ENCODE results near the gene EVX2.

DNA sequence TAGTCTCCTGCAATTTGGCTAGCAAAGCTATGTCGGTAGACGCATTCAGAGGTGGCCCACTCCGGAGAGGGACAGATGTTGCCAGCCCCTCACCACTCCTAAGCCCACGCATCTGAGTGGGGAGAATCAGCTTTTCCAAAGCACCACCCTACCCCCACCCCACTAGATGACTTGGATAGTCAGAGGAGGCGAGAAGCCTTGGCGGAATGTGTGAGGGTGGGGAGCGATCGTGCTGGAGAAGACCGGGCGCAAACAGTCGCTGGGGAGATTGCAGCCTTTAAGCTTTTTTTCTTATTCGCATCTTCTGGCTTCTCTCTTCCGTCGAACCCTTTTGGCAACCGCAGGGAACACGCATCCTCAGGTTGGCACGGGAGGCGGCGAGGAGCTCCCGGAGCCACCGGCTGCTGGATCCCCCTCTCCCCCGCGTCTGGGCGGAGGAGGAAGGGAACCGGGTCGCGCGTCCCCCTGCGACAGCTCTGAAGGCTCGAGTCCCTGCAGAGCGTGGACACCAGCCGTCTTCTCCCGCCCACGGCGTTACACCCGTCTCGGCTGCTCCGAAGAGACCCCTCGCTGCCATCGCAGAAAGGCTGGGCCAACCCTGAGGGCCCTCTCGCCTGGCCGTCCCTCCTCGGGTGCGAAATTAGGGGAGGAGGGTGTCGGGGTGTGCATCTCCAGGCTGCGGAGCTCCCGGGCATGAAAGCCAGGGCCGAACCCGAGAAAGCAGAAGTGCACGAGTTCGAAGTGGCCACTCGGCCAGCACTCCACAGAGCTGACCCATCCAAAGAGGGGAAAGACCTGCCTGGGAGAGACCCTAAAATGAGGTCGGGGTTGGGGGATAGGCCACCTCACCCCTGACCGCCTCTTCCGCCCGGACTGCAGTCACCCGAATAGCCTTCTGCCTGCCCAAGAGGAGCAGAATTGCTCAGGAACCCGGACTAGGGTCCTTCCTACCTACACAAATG, 12.2 kb downstream of the EVX2 start:
- TF ChIP-seq, protein P1, sequence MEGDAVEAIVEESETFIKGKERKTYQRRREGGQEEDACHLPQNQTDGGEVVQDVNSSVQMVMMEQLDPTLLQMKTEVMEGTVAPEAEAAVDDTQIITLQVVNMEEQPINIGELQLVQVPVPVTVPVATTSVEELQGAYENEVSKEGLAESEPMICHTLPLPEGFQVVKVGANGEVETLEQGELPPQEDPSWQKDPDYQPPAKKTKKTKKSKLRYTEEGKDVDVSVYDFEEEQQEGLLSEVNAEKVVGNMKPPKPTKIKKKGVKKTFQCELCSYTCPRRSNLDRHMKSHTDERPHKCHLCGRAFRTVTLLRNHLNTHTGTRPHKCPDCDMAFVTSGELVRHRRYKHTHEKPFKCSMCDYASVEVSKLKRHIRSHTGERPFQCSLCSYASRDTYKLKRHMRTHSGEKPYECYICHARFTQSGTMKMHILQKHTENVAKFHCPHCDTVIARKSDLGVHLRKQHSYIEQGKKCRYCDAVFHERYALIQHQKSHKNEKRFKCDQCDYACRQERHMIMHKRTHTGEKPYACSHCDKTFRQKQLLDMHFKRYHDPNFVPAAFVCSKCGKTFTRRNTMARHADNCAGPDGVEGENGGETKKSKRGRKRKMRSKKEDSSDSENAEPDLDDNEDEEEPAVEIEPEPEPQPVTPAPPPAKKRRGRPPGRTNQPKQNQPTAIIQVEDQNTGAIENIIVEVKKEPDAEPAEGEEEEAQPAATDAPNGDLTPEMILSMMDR (IDR thresholded peaks at IDR 0.05 in 8 of 11, conservative IDR thresholded peaks at IDR 0.05 in 3 of 11): no peak
- TF ChIP-seq POLR2A (IDR thresholded peaks at IDR 0.05) (no peak), POLR2AphosphoS5 (IDR thresholded peaks at IDR 0.05) (no peak)
